ENCODE data around the gene PI4KA.
"Not testable (repeated sequence)": the region's sequence is repeated elsewhere in the genome, so short reads cannot be mapped to it uniquely, and the experiment has no call there.

DNA sequence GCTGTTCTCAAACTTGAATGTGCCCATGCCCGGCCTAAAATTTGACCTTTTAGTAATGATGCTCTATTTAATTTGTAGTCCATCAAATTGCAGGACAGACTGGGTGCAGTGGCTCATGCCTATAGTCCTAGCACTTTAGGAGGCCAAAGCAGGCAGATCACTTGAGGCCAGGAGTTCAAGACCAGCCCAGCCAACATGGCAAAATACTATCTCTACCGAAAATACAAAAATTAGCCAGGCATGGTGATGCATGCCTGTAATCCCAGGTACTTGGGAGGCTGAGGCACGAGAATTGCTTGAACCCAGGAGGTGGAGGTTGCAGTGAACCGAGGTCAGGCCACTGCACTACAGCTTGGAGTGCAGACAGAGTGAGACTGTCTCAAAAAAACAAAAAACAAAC is 33.4 kb downstream of the PI4KA start:
- TF ChIP-seq EP300 (IDR thresholded peaks at IDR 0.05); POLR2A (IDR thresholded peaks at IDR 0.05; ENCODE audit: low read depth): not testable (repeated sequence)
- TF ChIP-seq, protein P1, sequence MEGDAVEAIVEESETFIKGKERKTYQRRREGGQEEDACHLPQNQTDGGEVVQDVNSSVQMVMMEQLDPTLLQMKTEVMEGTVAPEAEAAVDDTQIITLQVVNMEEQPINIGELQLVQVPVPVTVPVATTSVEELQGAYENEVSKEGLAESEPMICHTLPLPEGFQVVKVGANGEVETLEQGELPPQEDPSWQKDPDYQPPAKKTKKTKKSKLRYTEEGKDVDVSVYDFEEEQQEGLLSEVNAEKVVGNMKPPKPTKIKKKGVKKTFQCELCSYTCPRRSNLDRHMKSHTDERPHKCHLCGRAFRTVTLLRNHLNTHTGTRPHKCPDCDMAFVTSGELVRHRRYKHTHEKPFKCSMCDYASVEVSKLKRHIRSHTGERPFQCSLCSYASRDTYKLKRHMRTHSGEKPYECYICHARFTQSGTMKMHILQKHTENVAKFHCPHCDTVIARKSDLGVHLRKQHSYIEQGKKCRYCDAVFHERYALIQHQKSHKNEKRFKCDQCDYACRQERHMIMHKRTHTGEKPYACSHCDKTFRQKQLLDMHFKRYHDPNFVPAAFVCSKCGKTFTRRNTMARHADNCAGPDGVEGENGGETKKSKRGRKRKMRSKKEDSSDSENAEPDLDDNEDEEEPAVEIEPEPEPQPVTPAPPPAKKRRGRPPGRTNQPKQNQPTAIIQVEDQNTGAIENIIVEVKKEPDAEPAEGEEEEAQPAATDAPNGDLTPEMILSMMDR (IDR thresholded peaks at IDR 0.05): not testable (repeated sequence)

Data from esophagus muscularis mucosa (tissue), 4 donors.